GM19240 (cell line): ENCODE data around the gene GLP1R.

Experiments
- DNase-seq: peaks from one replicate; pipeline ENCODE4 v3.0.0; 2011; ENCODE audit warnings: low spot score; ENCODE audit not compliant: insufficient read length

The GLP1R gene

GRCh38 chr6:39048481-39049399 lies at the start of gene GLP1R:
GLP1R (plus strand) TSS chr6:39048781; CDS start chr6:39048841, 60 bp downstream.
- no peak for DNase-seq

GRCh38 chr6:39003072-39003471 lies 45.5 kb upstream of the GLP1R start:
- DNase-seq, result no peak

- no peak for DNase-seq
Measured at GRCh38 chr6:39003492-39003891, 45.1 kb upstream of the GLP1R start.

GRCh38 chr6:39004801-39005200 lies 43.8 kb upstream of the GLP1R start:
- no peak for DNase-seq

GRCh38 chr6:39005774-39006173 lies 42.8 kb upstream of the GLP1R start:
- DNase-seq, result no peak

GRCh38 chr6:39007575-39007974 lies 41.0 kb upstream of the GLP1R start:
- DNase-seq, result no peak

- DNase-seq, result no peak
Measured at GRCh38 chr6:39008737-39009136, 39.8 kb upstream of the GLP1R start.

GRCh38 chr6:39009476-39009875 lies 39.1 kb upstream of the GLP1R start:
- no peak for DNase-seq

GRCh38 chr6:39016839-39017546 lies 31.6 kb upstream of the GLP1R start:
- DNase-seq, result no peak

- no peak for DNase-seq
Measured at GRCh38 chr6:39017547-39017880, 31.1 kb upstream of the GLP1R start.

GRCh38 chr6:39018103-39018502 lies 30.5 kb upstream of the GLP1R start:
- DNase-seq, result no peak

GRCh38 chr6:39020136-39020535 lies 28.4 kb upstream of the GLP1R start:
- DNase-seq, result no peak

- DNase-seq, result no peak
Measured at GRCh38 chr6:39021041-39021440, 27.5 kb upstream of the GLP1R start.

GRCh38 chr6:39021779-39022178 lies 26.8 kb upstream of the GLP1R start:
- DNase-seq, result no peak

GRCh38 chr6:39026175-39026574 lies 22.4 kb upstream of the GLP1R start:
- no peak for DNase-seq

GRCh38 chr6:39029156-39030011 lies 19.2 kb upstream of the GLP1R start:
- DNase-seq, result peak; percentile 55

- no peak for DNase-seq
Measured at GRCh38 chr6:39035681-39036080, 12.9 kb upstream of the GLP1R start.

- no peak for DNase-seq
Measured at GRCh38 chr6:39037082-39037508, 11.5 kb upstream of the GLP1R start.

- no peak for DNase-seq
Measured at GRCh38 chr6:39037707-39038106, 10.9 kb upstream of the GLP1R start.

- no peak for DNase-seq
Measured at GRCh38 chr6:39040080-39040673, 8.4 kb upstream of the GLP1R start.

GRCh38 chr6:39041072-39041471 lies 7.5 kb upstream of the GLP1R start:
- peak; percentile 51 for DNase-seq
